Measurements from ENCODE around the gene FOXP1.

- TF ChIP-seq POLR2AphosphoS5 (IDR thresholded peaks at IDR 0.05; ENCODE audit: low read depth, low read length) (no peak), POLR2A (IDR thresholded peaks at IDR 0.05; ENCODE audit: low read depth, low read length) (no peak)
Observed at GRCh38 chr3:71031181-71031580, 552.3 kb downstream of the FOXP1 start.

All from GM12892 (cell line).